Activated B cell treated with CpG ODN at 0.5 μM for 24 hours (primary cell): ENCODE results near the gene ALOX5AP. TPM values are rescaled to one million over a fixed set of nuclear protein-coding genes. Genes with fewer than 3 reads are reported as not detected.

Experiments
- ATAC-seq: fragments of 200-7000 bp; cut with Tn5 transposase; one replicate; pipeline ENCODE4 v1.10.0; 2021; ENCODE audit warnings: low read depth, mild to moderate bottlenecking, moderate library complexity
- CTCF ChIA-PET: fragments of 350-600 bp; sonication (Branson Sonifier 250); formaldehyde crosslinking; loops from one replicate; lab custom pipeline; 2021; ENCODE audit warnings: antibody characterized with exemption; lab: Charles Lee
- POLR2A ChIA-PET: fragments of 350-600 bp; sonication (Branson Sonifier 250); formaldehyde crosslinking; loops from one replicate; lab custom pipeline; 2021; ENCODE audit warnings: antibody characterized with exemption; lab: Charles Lee
- DNase-seq: peaks from one replicate; pipeline ENCODE4 v3.0.0; 2022
- H3K27ac Mint-ChIP-seq: one replicate; pipeline ENCODE4 v1.8.0; 2020; ENCODE audit warnings: mixed read lengths
- H3K27me3 Mint-ChIP-seq: one replicate; pipeline ENCODE4 v1.8.0; 2021; ENCODE audit warnings: mixed read lengths
- H3K36me3 Mint-ChIP-seq: one replicate; pipeline ENCODE4 v1.8.0; 2021; ENCODE audit warnings: low read depth, mixed read lengths
- H3K4me1 Mint-ChIP-seq: one replicate; pipeline ENCODE4 v1.8.0; 2021; ENCODE audit warnings: mixed read lengths
- H3K4me3 Mint-ChIP-seq: one replicate; pipeline ENCODE4 v1.8.0; 2020; ENCODE audit warnings: mild to moderate bottlenecking, mixed read lengths
- H3K9me3 Mint-ChIP-seq: one replicate; pipeline ENCODE4 v1.8.0; 2020; ENCODE audit warnings: mixed read lengths
- intact Hi-C: fragments of 100-400 bp; cut with micrococcal nuclease; formaldehyde crosslinking; loops from one replicate; pipeline ENCODE4 v1.15.1; 2024
- total RNA-seq: library from RNA; stranded (reverse); gene quantifications from 2 replicates; pipeline ENCODE4 v1.2.3, GENCODE V29; 2022
- TF ChIP-seq, protein P1 (sequence below): fragments of 200-600 bp; IDR thresholded peaks from one replicate; pipeline ENCODE4 v1.8.0; 2022; ENCODE audit warnings: antibody characterized with exemption, mild to moderate bottlenecking

Gene ALOX5AP
- total RNA-seq, 1 donor from 2014 or later: 59.7 TPM

DNA sequence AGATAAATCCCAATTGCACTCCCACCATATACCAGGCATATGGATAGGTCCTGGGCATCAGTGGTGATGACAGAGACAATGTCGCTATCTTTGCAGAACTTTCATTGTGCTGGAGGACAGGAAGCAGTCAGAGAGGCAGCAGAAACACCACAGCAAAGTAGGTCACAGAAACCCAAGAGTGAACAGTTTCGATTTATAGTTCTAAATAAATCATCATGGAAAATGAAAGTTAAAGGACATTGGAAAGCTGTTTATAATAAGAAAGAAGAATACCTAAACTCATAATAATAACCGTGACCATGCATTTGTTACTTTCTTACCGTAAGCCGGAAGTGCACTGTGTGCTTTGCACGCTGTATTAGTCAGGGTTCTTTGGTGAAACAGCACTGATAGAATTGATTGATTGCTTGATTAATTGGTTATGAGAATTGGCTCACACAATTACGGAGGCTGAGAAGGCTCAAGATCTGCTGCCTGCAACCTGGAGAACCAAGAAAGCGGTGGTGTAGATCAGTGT is 38.9 kb downstream of the ALOX5AP start:
- no peak overlapping the region for H3K4me3 Mint-ChIP-seq
- ChIA-PET CTCF (no interaction called here), POLR2A (interaction anchor here (0.6 kb wide), 1 partner anchor 112 kb away, joined by 5 read pairs; no protein-coding TSS in a partner anchor)
- peaks cover 6% of the 10 kb centered on the region for H3K36me3 Mint-ChIP-seq
- H3K9me3 Mint-ChIP-seq: no peaks in the 10 kb centered on the region
- DNase-seq (no peak), ATAC-seq (no peak)
- no peaks in the 10 kb centered on the region for H3K27me3 Mint-ChIP-seq
- peaks cover 9% of the 10 kb centered on the region for H3K4me1 Mint-ChIP-seq
- TF ChIP-seq, protein P1, sequence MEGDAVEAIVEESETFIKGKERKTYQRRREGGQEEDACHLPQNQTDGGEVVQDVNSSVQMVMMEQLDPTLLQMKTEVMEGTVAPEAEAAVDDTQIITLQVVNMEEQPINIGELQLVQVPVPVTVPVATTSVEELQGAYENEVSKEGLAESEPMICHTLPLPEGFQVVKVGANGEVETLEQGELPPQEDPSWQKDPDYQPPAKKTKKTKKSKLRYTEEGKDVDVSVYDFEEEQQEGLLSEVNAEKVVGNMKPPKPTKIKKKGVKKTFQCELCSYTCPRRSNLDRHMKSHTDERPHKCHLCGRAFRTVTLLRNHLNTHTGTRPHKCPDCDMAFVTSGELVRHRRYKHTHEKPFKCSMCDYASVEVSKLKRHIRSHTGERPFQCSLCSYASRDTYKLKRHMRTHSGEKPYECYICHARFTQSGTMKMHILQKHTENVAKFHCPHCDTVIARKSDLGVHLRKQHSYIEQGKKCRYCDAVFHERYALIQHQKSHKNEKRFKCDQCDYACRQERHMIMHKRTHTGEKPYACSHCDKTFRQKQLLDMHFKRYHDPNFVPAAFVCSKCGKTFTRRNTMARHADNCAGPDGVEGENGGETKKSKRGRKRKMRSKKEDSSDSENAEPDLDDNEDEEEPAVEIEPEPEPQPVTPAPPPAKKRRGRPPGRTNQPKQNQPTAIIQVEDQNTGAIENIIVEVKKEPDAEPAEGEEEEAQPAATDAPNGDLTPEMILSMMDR: no peak
- no peak overlapping the region for H3K27ac Mint-ChIP-seq
- intact Hi-C loops: no loop called here

DNA sequence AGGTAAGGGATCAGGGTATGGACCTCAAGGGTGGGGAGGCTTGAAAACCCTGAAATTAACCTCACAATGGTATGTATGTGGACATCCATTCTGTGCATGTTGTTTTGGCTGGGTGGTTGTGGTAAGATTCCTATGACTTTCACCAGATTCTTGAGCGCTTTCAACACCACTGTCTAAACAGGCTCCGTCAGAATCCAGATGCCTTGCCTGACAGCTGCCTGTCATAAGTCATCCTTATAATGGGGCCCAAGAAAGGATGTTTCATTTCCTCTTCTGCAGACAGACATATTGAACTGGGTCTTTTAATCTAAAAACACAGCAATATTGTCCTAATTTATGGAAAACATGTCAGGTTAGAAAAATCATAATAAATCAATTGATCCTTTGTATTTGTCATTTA is 41.3 kb downstream of the ALOX5AP start:
- peaks cover 9% of the 10 kb centered on the region for H3K4me1 Mint-ChIP-seq
- ChIA-PET POLR2A (no interaction called here), CTCF (no interaction called here)
- H3K27me3 Mint-ChIP-seq: no peaks in the 10 kb centered on the region
- TF ChIP-seq, protein P1: no peak
- peaks cover 2% of the 10 kb centered on the region for H3K36me3 Mint-ChIP-seq
- no peaks in the 10 kb centered on the region for H3K9me3 Mint-ChIP-seq
- no peak overlapping the region for H3K27ac Mint-ChIP-seq
- no peak overlapping the region for H3K4me3 Mint-ChIP-seq
- DNase-seq (no peak), ATAC-seq (peak; percentile 67)
- intact Hi-C loops: loop anchor here (5.0 kb wide), 1 partner anchor 34 kb away; no protein-coding TSS in a partner anchor

DNA sequence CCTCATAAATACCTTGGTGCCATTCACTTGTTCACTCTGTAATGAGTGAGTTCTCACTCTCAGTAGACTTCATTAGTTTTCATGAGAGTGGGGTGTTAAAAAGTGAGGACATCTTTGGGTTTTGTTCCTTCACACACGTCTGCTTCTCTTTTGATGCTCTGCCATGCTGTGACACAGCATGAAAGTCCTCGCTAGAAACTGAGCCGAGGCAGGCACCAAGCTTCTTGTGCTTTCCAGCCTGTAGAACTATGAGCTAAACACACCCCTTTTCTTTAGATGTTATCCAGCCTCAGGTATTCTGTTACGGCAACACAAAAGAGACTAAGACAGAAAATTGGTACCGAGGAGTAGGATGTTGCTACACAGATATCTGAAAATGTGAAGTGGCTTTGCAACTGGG is 43.7 kb downstream of the ALOX5AP start:
- H3K27ac Mint-ChIP-seq: no peak overlapping the region
- no peaks in the 10 kb centered on the region for H3K36me3 Mint-ChIP-seq
- ChIA-PET CTCF (no interaction called here), POLR2A (no interaction called here)
- no peaks in the 10 kb centered on the region for H3K27me3 Mint-ChIP-seq
- intact Hi-C loops: loop anchor here (5.0 kb wide), 1 partner anchor 37 kb away; no protein-coding TSS in a partner anchor
- H3K9me3 Mint-ChIP-seq: no peaks in the 10 kb centered on the region
- DNase-seq: no peak
- H3K4me3 Mint-ChIP-seq: no peak overlapping the region
- no peak for ATAC-seq
- TF ChIP-seq, protein P1: no peak
- peaks cover 9% of the 10 kb centered on the region for H3K4me1 Mint-ChIP-seq

DNA sequence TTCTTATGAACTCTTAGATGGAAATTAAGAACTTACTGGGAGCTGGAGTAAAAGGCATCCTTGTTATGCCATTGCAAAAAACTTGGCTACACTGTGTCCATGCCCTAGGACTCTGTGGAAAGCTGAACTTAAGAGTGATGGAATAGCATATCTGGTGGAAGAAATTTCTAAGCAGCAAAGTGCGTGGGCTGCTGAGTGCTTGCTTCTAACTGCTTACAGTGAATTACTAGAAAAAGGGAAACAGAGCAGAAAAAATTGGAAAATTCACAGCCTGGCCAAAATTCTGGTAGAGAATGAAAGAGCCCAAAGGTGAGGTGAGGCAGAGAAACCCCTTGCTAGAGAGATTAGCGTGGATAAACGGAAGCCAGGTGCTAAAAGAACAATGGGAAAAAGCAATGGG is 44.3 kb downstream of the ALOX5AP start:
- ATAC-seq (no peak), DNase-seq (no peak)
- Mint-ChIP-seq H3K4me1 (peaks cover 9% of the 10 kb centered on the region), H3K27ac (no peak overlapping the region), H3K4me3 (no peak overlapping the region), H3K27me3 (no peaks in the 10 kb centered on the region), H3K9me3 (no peaks in the 10 kb centered on the region), H3K36me3 (no peaks in the 10 kb centered on the region)
- CTCF ChIA-PET: no interaction called here
- POLR2A ChIA-PET: no interaction called here
- intact Hi-C loops: loop anchor here (5.0 kb wide), 1 partner anchor 37 kb away; no protein-coding TSS in a partner anchor
- TF ChIP-seq, protein P1: no peak

DNA sequence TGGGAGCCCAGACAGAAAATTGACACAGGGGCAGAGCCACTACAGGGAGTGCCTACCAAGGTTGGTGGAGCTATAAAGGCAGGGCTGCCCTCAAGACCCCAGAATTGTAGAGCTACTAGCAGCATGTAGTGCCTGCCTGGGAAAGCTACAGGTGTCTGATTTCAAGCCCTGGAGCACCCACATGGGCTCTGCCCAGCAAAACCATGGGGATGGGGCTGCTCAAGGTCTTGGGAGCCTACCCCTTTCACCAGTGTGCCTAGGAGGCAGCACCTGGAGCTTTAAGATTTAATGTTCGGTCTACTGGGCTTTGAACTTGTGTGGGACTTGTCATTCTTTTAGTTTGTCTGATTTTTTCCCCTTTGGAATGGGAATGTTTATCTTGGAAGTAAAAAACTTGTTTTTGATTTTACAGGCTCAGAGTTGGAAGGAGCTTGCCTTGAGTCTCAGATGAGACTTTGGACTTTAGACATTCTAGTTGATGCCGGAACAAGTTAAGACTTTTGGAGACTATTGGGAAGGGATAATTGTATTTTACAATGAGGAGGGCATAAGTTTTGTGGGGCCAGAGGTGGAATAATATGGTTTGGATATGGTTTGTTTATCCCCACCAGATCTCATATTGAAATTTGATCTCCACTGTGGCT is 45.1 kb downstream of the ALOX5AP start:
- ATAC-seq: no peak

More for the DNA sequence above, 45.1 kb downstream of the ALOX5AP start:
- Mint-ChIP-seq H3K27me3 (no peaks in the 10 kb centered on the region), H3K4me3 (no peak overlapping the region), H3K4me1 (peaks cover 9% of the 10 kb centered on the region), H3K9me3 (no peaks in the 10 kb centered on the region), H3K27ac (no peak overlapping the region), H3K36me3 (no peaks in the 10 kb centered on the region)
- no peak for DNase-seq
- intact Hi-C loops: no loop called here
- ChIA-PET CTCF (no interaction called here), POLR2A (no interaction called here)
- TF ChIP-seq, protein P1: no peak
